ENCODE results near the gene AFAP1. TPM values are rescaled to one million over a fixed set of nuclear protein-coding genes. Genes with fewer than 3 reads are reported as not detected.

AFAP1 gene
- total RNA-seq, 4 donors from 2014 or later: 4.4 to 16.6 (median 10.7) TPM

GRCh38 chr4:7767966-7768365, 171.7 kb downstream of the AFAP1 start:
- intact Hi-C loops (cut with DNase I): no loop called here
- peaks cover 0 to 18% (median 0%) of the 10 kb centered on the region in 3 donors for H3K4me1 ChIP-seq
- H3K27ac ChIP-seq: no peak overlapping the region
- TF ChIP-seq, protein P1, sequence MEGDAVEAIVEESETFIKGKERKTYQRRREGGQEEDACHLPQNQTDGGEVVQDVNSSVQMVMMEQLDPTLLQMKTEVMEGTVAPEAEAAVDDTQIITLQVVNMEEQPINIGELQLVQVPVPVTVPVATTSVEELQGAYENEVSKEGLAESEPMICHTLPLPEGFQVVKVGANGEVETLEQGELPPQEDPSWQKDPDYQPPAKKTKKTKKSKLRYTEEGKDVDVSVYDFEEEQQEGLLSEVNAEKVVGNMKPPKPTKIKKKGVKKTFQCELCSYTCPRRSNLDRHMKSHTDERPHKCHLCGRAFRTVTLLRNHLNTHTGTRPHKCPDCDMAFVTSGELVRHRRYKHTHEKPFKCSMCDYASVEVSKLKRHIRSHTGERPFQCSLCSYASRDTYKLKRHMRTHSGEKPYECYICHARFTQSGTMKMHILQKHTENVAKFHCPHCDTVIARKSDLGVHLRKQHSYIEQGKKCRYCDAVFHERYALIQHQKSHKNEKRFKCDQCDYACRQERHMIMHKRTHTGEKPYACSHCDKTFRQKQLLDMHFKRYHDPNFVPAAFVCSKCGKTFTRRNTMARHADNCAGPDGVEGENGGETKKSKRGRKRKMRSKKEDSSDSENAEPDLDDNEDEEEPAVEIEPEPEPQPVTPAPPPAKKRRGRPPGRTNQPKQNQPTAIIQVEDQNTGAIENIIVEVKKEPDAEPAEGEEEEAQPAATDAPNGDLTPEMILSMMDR (IDR thresholded peaks at IDR 0.05): no peak
- no peak for TF ChIP-seq POLR2A (IDR thresholded peaks at IDR 0.05)
- H3K36me3 ChIP-seq: peaks cover 0 to 100% (median 6%) of the 10 kb centered on the region in 3 donors
- no peak for DNase-seq
- H3K27me3 ChIP-seq: no peaks in the 10 kb centered on the region
- 74 to 93% methylated on average over 12 to 13 of the region's 13 CpGs for WGBS, 2 donors
- H3K9me3 ChIP-seq: no peaks in the 10 kb centered on the region
- H3K4me3 ChIP-seq: no peak overlapping the region

- TF ChIP-seq POLR2A (IDR thresholded peaks at IDR 0.05): no peak
- TF ChIP-seq, protein P1 (IDR thresholded peaks at IDR 0.05): no peak
- peak overlapping the region in 1 of 4 donors; percentile 50 for H3K27ac ChIP-seq
- WGBS, 2 donors: no CpG with 5 or more reads among the region's 9 CpGs
- no peaks in the 10 kb centered on the region for H3K27me3 ChIP-seq
- no peaks in the 10 kb centered on the region for H3K9me3 ChIP-seq
- peaks cover 0 to 100% (median 6%) of the 10 kb centered on the region in 3 donors for H3K36me3 ChIP-seq
- H3K4me1 ChIP-seq: peaks cover 0 to 16% (median 0%) of the 10 kb centered on the region in 3 donors
- no peak overlapping the region for H3K4me3 ChIP-seq
- no peak for DNase-seq
- intact Hi-C loops (cut with DNase I): no loop called here
Observed at GRCh38 chr4:7767526-7767925, 172.1 kb downstream of the AFAP1 start.

DNA sequence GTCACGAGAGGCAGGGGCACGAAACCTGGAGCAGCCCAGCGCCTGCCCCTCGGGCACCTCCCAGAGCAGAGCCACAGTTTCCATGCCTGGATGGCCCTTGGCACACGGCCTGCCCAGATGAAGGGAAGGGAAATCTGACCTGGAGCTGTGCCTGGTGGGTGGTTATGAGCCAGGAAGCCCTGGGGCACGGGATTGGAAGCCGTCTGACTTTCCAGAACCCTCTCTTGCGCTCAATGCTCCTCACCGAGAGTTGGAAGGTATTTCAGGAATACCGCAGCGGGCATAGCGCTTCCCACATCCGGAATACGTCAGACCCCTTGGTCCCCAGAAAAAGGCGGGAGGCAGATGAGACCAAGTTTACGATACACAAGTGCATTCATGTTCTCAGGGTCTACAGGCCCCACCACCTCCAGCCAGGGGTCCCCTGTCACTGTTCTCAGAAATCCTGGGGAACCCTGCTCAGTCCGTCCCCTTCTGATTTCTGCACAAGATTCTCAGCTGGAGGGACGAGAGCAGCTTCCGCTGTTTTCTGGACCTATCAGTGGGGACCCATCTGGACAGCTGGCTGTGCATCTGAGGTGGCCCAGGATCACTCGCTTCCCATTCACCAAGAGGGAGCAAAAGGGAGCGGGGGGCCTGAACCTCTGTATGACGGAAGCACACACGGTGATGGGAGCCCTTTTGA, 172.9 kb downstream of the AFAP1 start:
- H3K27ac ChIP-seq: peak overlapping the region in 2 of 4 donors; percentile 21 to 50
- no peak overlapping the region for H3K4me3 ChIP-seq
- no peaks in the 10 kb centered on the region for H3K27me3 ChIP-seq
- peaks cover 0 to 13% (median 0%) of the 10 kb centered on the region in 3 donors for H3K4me1 ChIP-seq
- no peaks in the 10 kb centered on the region for H3K9me3 ChIP-seq
- TF ChIP-seq, protein P1 (IDR thresholded peaks at IDR 0.05): no peak
- TF ChIP-seq POLR2A (IDR thresholded peaks at IDR 0.05): no peak
- WGBS, 2 donors: 56 to 76% methylated on average over 16 to 19 of the region's 23 CpGs
- peaks cover 0 to 97% (median 6%) of the 10 kb centered on the region in 3 donors for H3K36me3 ChIP-seq
- intact Hi-C loops (cut with DNase I): no loop called here
- DNase-seq: no peak

DNA sequence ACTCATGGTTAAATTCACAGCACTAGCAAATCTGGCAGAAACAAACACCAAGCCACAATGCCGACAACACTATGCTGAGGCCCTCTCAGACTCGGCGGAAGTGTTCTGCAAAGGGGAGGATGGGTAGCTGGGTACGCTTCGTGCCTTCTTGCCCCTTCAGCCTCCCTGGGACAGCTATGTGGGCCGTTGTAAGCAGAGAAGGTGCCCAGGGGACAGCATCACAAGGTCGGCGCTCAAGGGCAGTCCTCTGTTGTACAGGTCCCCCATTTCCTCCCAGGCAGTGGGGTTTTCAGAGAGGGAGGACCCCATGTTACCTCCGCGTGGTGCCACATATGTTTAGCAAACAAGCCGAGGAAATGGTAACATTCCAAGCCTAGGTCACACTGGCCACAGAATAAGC, 173.6 kb downstream of the AFAP1 start:
- peaks cover 0 to 13% (median 0%) of the 10 kb centered on the region in 3 donors for H3K4me1 ChIP-seq

GRCh38 chr4:7765666-7766065, 174.0 kb downstream of the AFAP1 start:
- no peak for DNase-seq
- peak overlapping the region in 1 of 4 donors; percentile 50 for H3K27ac ChIP-seq

More for the DNA sequence above, 173.6 kb downstream of the AFAP1 start:
- 70 to 85% methylated on average over 2 to 10 of the region's 11 CpGs for WGBS, 2 donors
- intact Hi-C loops (cut with DNase I): no loop called here
- TF ChIP-seq, protein P1 (IDR thresholded peaks at IDR 0.05): no peak
- TF ChIP-seq POLR2A (IDR thresholded peaks at IDR 0.05): no peak
- Histone ChIP-seq H3K27ac (peak overlapping the region in 3 of 4 donors; percentile 21 to 50 (median 34)), H3K36me3 (peaks cover 0 to 97% (median 6%) of the 10 kb centered on the region in 3 donors), H3K4me3 (no peak overlapping the region), H3K9me3 (no peaks in the 10 kb centered on the region), H3K27me3 (no peaks in the 10 kb centered on the region)
- DNase-seq: no peak

More at GRCh38 chr4:7765666-7766065, 174.0 kb downstream of the AFAP1 start:
- TF ChIP-seq, protein P1 (IDR thresholded peaks at IDR 0.05): no peak
- TF ChIP-seq POLR2A (IDR thresholded peaks at IDR 0.05): no peak
- no peak overlapping the region for H3K4me3 ChIP-seq
- intact Hi-C loops (cut with DNase I): no loop called here
- no peaks in the 10 kb centered on the region for H3K27me3 ChIP-seq
- peaks cover 0 to 13% (median 0%) of the 10 kb centered on the region in 3 donors for H3K4me1 ChIP-seq
- no peaks in the 10 kb centered on the region for H3K9me3 ChIP-seq
- H3K36me3 ChIP-seq: peaks cover 0 to 97% (median 6%) of the 10 kb centered on the region in 3 donors
- WGBS, 2 donors: 75 to 90% methylated on average over 11 to 12 of the region's 12 CpGs

Measured in esophagus squamous epithelium (tissue), 5 donors.